Germinal center (tissue), 1 donor: ENCODE results near the gene LHFPL4.
A peak's percentile ranks its signal among the peaks of the same experiment; 100 is the strongest.
"Not testable (repeated sequence)": the region's sequence is repeated elsewhere in the genome, so short reads cannot be mapped to it uniquely, and the experiment has no call there.

Experiments
- DNase-seq: peaks from one replicate; pipeline ENCODE4 v3.0.0; 2012; ENCODE audit warnings: mixed read lengths, low spot score

Gene LHFPL4

DNA sequence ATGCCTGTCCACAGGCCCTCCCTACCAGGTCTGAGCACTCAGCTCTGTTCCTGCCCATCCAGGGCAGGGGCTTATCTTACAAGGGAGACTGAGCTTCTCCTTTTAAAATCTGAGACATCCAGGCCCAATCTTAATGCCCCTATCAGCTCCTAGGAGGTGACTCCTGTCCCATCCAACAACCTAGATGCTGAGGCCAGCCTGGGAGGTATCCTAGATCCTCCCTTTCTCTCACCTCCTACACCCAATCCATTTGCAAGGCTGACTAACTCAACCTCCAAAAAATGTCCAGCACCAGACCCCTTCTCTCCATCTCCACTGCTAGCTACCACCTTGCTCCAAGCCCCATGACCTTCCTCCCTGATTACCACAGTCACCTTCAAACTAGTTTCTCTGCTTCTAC is 17.4 kb downstream of the LHFPL4 start:
- no peak for DNase-seq

DNA sequence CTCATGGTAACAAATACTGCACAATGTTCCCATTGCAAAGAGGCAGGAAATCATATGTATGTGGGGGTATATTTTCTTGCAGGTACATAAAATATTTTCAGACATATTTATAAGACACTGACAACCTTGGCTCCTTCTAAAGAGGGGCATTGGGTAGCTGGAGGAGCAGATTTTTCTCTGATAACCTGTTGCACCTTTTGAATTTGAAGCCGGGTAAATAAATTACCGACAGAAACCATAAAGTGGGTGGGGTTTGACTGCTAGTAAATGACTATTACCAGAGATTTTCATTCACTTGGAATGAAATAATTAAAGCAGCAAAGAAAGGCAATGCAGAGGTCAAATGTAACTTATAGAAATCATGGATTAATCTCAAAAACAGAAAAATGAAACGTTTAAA is 19.2 kb downstream of the LHFPL4 start:
- no peak for DNase-seq

DNA sequence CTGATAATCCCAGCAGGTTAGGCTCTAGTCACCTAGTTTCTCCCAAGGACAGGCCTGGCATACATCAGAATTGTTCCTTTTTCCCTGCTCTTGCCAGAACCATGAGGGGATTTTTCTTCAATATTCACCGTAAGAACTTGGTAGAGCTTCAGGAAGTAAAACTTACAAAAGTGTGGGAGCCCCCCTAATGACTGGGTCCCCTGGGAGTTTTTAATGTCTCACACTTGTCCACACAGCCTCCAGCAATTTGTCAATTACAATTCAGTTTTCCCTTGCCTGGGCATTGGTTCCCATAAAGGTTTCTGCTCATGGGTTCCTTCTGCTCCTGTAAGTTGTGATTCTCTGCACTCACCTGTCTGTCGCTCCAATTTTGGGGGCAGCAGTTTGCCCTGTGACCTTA is 28.5 kb downstream of the LHFPL4 start:
- DNase-seq: no peak

DNA sequence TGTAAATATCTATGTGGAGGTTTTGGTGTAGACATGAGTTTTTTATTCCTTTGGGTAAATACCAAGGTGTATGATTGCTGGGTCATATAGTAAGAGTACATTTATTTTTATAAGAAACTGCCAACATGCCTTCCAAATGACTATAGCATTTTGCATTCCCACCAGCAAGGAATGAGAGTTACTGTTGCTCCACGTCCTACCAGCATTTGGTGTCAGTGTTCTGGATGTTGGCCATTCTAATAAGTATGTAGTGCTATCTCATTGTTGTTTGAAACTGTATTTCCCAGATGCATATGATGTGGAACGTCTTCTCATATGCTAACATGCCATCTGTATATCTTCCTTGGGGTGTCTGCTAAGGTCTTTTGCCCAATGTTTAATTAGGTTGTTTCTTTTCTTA is 38.7 kb downstream of the LHFPL4 start:
- no peak for DNase-seq

DNA sequence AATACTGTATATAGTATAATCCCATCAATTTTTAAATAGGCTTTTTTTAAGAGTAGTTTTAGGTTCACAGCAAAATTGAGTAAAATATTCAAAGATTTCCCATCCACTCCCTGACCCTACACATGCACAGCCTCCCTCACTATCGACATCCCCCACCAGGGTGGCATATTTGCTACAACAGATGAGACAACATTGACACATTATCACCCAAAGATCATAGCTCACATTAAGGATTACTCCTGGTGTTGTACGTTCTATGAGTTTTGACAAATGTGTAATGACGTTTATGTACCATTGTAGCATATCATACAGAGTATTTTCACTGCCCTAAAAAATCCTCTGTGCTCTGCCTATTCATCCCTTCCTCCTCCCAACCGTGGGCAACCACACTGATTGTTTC is 39.3 kb downstream of the LHFPL4 start:
- no peak for DNase-seq

DNA sequence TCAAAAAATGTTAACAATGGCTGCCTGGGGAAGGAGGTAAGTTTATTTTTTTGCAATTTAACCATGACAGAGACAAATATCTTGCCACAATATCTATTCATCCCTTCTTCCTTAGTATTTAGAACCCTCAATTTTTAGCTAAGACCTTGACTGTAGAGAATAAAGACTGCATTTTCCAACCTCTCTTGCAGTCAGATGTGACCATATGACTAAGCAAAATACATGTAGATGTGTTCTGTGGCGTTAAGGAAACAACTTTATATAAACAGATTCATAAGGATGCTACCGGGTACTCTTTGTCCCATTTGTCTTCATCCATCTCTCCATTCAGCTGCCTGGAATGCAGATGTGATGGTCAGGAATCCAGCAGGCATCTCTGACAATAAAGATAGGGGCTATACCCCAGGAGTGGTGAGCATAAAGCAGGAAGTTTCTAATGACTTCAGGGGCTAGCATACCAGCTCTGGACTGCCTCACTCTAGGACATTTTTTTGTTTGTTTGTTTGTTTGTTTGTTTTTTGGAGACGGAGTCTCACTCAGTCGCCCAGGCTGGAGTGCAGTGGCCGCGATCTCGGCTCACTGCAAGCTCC is 41.1 kb downstream of the LHFPL4 start:
- DNase-seq: no peak

DNA sequence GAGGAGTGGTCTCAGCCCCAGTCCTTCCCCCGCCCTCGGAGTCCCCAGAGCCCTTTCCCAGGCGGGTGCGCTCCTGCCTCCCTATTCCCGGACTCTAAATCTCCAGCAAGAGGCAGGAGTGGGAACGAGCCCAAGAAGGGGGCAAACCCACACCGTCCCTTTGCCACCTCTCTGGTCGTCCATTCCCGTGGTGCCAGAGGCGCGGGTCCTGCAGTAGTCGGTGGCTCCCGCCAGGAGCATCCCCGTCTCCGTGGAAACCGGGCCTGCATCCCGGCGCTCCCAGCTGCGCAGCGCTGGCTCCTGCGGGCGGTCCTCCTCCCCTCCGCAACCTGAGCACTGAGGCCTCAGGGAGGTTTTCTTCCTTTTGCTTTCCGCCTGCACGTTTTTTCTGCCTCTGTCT is 44.8 kb downstream of the LHFPL4 start:
- DNase-seq: no peak

DNA sequence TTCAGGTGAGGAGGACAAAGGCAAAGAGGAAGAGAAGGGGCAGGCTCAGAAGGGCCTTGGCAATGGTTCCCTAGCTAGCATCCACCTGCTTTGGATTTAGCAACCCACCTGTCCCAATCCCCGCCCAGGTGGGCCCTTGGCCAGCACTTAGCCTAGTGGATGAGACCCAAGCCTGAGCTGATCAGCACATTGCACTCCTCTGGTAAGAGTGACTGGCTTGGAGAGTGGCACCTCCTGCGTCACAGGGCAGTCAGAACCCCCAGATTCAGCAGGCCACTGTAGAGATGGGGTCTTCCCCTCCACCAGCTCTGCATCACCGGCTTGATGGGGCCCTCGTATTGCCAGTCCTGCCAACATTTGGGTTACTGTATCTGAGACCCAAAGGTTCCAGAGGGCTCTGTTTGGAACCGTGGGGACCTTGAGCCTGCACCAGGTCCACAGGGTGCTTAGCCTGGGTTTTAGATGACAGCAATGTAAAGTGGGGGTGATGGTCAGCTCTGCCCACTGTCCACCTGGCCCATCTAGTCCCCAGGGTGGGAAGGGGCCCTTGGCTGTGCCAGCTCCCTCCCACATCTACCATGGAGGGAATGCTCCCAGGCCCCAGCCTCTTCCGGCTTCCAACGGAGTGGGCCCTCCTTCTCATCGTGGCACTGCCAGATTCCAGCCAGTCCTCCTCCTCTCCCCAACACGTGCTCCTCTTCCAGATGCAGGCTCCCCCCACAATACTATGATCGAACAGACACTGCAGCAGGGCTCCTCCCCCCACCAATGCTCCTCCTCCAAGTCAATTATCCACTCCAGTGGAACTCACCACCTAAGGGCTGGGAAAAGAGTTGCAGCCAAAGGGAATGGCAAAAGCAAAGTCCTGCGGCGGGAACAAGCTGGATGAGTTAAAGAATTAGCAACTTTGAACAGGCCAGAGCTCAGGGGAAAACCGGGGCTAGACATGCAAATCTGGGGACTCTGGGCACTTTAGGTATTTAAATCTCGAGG is 45.7 kb downstream of the LHFPL4 start:
- no peak for DNase-seq

DNA sequence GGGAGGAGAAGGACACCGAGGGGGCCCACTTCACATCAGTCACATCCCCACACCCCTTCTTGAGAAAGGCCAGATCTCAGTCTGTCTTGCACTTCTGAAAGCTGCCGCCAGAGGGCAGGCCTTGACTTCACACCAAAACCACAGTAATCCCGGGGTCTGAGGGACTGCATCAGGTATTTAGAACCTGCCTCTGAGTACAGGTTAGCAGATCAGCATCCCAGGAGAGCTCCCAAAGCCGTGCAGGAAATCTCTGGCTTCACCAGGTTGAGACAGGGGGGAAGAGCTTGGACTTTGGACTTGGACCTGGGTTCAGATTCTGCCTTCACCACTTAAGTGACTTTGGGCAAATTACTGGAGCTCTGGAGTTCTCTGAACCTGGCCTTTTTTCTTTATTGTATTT is 50.3 kb downstream of the LHFPL4 start:
- peak; percentile 71 for DNase-seq

DNA sequence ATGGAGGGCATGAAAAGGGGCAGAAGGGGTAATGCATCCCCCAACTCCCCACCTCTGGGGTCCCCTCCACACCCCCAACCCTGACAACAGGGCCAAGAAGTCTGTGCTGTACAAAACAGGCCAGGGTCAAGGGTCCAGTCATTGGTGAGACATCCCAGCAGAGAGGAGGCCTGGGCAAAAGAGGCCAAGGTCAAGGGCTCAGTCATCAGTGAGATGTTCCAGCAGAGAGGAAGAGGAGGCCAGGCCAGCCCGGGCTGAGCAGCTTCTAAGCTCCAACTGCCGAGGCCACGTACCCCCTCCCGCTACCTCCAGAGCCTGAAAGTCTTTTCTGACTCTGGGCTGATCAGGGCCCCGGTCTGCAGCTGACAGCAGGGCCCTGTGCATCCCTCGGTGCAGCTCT is 52.4 kb downstream of the LHFPL4 start:
- no peak for DNase-seq

DNA sequence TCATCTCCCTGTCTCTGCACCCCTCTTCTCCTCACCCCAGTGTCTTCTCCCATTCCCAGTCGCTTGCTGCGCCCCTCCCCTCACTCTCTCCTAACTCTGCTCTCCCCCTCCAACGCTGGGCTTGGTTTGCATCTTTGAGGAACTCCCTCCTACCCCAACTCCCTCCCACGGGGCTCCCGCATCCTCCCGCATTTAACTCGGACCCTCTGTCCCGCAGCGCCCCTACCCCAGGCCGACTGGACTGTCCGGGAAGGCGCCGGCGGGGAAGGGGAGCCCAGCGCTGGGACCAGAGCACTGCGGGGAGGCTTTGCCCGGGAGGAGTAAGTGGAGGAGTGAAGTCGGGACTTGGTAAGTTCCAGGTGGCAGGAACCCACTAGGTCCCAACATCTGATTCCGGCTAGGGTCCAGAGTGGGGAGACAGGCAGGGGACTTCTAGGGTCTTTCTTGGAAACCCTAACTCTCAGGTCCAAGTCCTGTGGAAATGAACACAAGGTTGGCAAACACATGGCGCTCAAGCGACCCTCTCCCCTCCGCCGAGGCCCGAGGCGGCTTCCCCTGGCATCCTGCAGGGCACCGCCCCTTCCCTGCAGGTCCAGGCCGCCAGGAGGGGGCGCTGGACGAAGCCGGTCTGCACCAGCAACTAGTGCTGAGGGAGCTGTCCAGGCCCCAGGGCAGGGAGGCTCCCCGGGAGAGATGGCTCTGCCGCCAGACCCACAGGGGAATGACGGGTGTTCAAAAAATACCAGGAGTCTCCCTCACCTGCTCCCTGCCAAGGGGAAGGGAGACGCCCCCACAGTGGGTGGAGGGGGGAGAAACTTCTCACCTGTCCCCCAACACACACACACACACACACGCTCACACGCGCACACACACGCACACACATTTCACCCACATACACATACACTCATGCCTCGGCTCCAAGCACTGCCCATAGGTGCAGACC is 53.2 kb downstream of the LHFPL4 start:
- peak; percentile 83 for DNase-seq

DNA sequence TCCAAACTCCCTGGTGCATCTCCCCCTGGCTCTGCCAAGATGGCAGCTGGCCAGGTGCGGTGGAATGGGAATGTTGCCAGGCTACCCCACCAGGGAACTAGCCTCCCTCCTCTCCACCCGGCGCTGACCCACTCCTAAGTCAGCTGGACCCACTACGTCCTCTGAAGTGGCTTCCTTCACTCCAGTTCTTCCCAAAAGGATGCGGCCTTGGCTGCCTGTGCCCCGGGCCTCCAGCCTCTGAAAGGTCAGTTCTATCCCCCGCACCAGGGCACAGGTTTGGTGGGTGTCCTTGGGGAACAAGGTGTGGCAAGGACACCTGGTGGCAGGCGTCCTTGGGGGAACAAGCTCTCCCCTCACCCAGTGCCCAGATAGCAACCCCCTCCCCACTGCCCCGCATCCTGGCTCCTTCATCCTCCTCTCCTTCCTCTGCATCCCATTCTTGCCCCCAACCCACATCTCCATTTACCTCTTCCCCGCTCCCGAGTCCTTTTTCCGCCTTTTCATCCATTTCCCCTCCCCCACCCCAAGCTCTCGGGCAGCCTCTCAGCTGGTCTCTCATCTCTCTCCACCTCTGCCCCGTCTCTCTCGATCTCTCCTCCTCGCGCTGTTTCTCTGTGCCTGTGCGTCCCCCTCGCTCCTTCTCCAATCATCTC is 54.0 kb downstream of the LHFPL4 start:
- no peak for DNase-seq

DNA sequence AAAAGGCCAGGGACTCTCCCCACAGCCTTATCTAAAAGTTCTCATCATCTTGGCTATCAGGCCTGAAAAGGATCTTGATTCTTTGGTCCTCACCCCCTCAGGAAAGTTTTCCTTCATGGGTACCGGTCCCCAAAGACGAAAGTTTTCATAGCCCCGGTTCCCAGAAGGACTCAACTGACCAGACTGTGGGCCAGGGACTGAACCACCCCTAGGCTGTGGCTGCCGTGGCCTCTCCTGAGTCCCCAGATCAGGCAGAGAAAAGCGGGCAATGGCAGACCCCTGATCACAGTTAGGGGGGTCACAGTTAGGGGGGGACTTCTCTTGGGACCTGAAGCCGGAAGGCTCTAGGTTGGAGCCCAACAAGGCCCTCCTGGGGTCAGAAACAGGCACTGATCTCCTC is 54.8 kb downstream of the LHFPL4 start:
- no peak for DNase-seq

DNA sequence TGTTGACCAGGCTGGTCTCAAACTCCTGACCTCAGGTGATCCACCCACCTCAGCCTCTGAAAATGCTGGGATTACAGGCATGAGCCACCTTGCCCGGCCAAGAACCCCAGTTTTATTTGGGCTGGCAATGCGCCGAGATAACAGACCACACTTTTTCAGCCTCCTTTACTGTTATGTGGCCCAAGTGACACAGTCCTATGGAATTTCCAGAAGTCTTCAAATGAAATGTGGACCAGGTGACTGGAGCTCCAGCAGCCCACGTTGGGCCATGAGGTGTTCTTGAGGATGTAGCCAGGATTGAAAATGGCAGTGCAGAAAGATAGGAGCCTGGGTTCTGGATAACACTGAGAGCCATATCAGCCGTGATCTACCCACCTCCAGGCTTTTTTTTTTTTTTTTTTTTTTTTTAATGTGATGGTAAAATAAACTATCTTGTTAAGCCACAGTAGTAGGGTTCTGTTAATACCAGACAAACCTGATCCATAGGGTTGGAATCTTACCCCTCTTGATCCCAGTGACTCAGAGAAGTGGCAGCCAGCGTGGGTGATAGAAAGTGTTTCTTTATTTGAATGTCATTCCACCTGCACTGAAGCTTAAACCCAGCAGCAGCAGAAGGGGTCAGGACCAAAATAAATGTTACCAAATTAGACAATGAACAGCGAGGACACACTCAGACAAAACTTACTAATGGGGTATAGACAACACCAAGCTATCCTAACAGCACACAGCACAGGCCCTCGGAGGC is 55.6 kb downstream of the LHFPL4 start:
- no peak for DNase-seq

DNA sequence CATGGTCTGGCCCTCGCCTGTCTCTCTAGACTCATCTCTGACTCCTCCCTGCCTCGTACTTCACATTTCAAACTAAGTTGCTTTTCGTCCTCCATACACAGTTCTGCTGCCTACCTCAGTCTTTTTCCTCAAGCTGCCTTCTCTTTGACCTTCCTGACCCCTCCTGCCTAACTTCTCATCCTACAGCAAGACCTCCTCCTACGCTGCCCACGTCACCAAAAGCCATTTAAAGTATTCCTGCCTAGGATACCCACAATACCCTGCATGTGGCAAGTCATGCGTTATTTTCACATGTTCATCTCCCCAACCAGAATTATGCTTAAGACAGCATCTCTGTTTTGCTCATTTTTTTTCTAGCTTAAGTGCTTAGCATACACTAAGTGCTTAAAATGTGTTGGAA is 56.7 kb downstream of the LHFPL4 start:
- no peak for DNase-seq

DNA sequence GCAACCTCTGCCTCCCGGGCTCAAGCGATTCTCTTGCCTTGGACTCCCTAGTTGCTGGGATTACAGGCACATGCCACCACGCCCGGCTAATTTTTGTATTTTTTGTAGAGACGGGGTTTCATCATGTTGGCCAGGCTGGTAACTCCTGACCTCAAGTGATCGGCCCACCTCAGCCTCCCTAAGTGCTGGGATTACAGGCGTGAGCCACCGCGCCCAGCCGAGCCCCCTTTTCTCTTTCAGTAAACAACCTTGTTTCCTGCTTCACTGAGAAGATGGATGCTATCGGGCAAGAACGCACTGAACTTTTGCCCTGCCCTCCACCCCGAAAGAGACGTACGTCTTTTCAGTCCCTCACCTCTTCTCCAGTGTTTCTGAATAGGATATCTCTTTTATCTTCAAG is 59.6 kb downstream of the LHFPL4 start:
- DNase-seq: not testable (repeated sequence)

DNA sequence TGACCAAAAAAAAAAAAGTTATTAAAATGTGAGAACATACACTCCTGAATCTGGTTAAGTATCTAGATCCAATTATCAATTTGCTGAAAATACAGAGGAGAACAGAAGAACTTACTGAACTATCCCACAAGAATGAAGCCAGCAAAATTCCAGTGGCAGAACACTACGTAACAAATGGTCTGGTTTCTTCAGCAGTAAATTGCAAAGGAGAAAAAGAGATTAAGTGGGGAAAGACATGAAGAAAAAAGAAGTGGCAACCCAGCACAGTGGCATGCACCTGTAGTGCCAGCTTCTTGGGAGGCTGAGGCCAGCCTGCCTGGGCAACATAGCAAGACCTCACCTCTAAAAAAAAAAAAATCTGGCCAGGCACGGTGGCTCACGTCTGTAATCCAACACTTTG is 62.1 kb downstream of the LHFPL4 start:
- DNase-seq: no peak

DNA sequence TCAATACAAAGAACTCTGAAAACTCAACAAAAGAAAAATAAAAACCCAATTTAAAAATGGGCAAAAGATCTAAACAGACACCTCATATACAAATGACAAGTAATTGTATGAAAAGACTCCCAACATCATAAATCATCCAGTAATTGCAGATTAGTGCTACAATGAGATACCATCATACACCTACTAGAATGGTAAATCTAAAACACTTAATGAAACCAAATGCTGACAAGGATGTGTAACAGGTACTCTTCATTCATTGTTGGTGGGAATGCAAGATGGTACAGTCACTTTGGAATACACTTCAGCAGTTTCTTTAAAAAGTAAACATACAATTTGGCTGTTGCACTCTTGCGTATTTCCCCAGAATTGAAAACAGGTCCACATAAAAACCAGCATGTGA is 68.4 kb downstream of the LHFPL4 start:
- DNase-seq: no peak

DNA sequence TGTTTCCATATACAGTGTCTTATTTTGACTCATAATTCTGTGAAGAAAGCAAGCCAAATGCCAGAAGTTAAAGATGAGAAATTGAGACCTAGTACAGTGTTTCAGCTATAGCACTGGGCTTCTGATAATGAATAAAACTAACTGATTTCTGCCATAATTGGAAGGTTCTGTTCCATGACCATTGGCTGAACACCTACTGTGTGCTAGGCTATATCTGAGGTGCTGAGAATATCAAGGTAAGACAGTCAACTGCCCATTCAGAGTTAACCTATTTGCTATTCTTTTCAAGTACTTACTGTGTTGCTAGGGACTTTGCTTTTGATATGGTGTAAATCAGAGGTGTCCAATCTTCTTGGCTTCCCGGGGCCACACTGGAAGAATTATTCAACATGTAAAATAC is 73.4 kb downstream of the LHFPL4 start:
- DNase-seq: no peak

DNA sequence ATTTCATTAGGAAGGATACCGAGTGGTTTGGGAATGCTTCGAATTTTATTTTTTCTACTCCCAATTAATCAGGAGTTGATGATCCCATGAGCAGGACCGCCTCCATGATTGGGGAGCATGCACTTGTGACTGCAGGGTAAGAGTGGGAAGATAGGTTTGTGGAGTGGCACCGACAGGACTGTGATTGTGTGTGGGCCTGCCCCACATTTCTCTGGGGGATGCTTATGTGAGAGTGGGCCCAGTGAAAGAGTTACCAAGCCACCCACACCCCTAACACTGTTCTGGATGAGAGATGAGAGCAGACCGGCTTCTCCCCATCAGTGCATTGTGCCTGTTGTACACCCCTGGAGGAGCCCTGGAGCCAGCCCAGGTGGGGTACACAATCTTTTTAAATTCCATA is 76.7 kb downstream of the LHFPL4 start:
- no peak for DNase-seq

DNA sequence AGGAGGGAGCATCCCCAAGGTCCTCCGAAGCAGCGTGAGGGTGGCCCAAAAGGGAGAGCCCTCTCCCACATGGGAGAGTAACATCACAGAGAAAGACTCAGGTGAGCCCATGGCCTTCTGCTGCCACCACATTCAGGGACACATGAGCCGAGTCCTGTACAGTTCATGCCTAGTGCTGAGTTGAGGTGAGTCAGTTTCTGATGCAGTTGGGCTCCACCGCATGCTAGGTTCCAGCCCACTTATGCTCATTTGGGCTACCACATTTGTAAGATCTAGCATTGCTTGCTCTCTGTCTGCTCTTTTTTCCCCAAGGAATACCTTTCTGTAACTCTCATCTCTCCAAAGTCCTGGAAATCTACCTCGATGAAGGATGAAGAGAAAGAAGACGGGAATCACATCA is 79.1 kb downstream of the LHFPL4 start:
- no peak for DNase-seq
